CD1c-positive myeloid dendritic cell (primary cell): ENCODE data around the gene MIS18A.
"Not testable (repeated sequence)": the region's sequence is repeated elsewhere in the genome, so short reads cannot be mapped to it uniquely, and the experiment has no call there.

Experiments used
- DNase-seq: peaks from one replicate; pipeline ENCODE4 v3.0.0-alpha.2; 2016; ENCODE audit errors: extremely low spot score

Gene MIS18A

GRCh38 chr21:32278518-32279376, at the start of gene MIS18A:
Gene MIS18A, minus strand, starts transcription at chr21:32279049. Its CDS starts 35 bp downstream, at chr21:32279014.
- peak; percentile 99 for DNase-seq

- no peak for DNase-seq
Observed at GRCh38 chr21:32328595-32328994, 49.7 kb upstream of the MIS18A start.

GRCh38 chr21:32325706-32326105, 46.9 kb upstream of the MIS18A start:
- DNase-seq = no peak

GRCh38 chr21:32322676-32323075, 43.8 kb upstream of the MIS18A start:
- DNase-seq = no peak

- no peak for DNase-seq
Observed at GRCh38 chr21:32322103-32322502, 43.3 kb upstream of the MIS18A start.

- DNase-seq = no peak
Observed at GRCh38 chr21:32321480-32321879, 42.6 kb upstream of the MIS18A start.

GRCh38 chr21:32320726-32321125, 41.9 kb upstream of the MIS18A start:
- no peak for DNase-seq

GRCh38 chr21:32320059-32320458, 41.2 kb upstream of the MIS18A start:
- no peak for DNase-seq

- no peak for DNase-seq
Observed at GRCh38 chr21:32319012-32319411, 40.2 kb upstream of the MIS18A start.

- DNase-seq = no peak
Observed at GRCh38 chr21:32317726-32318125, 38.9 kb upstream of the MIS18A start.

GRCh38 chr21:32316361-32317215, 37.7 kb upstream of the MIS18A start:
- no peak for DNase-seq

GRCh38 chr21:32315511-32316281, 36.8 kb upstream of the MIS18A start:
- no peak for DNase-seq

- DNase-seq = no peak
Observed at GRCh38 chr21:32314806-32315205, 36.0 kb upstream of the MIS18A start.

- no peak for DNase-seq
Observed at GRCh38 chr21:32312976-32313375, 34.1 kb upstream of the MIS18A start.

GRCh38 chr21:32312326-32312725, 33.5 kb upstream of the MIS18A start:
- DNase-seq = no peak

- no peak for DNase-seq
Observed at GRCh38 chr21:32311621-32312020, 32.8 kb upstream of the MIS18A start.

- not testable (repeated sequence) for DNase-seq
Observed at GRCh38 chr21:32310976-32311375, 32.1 kb upstream of the MIS18A start.

- DNase-seq = no peak
Observed at GRCh38 chr21:32309906-32310460, 31.1 kb upstream of the MIS18A start.

GRCh38 chr21:32308696-32309095, 29.8 kb upstream of the MIS18A start:
- DNase-seq = no peak

- no peak for DNase-seq
Observed at GRCh38 chr21:32307706-32308105, 28.9 kb upstream of the MIS18A start.

GRCh38 chr21:32306021-32306780, 27.4 kb upstream of the MIS18A start:
- no peak for DNase-seq
